Keratinocyte (primary cell): ENCODE results near the gene ZNF474. TPM values are rescaled to one million over a fixed set of nuclear protein-coding genes. Genes with fewer than 3 reads are reported as not detected.

ENCODE experiments used
- DNase-seq: peaks from one replicate; pipeline ENCODE4 v3.0.0-alpha.2; 2011; ENCODE audit warnings: low read depth, missing footprints, low spot score
- FAIRE-seq: peaks from 2 replicates; lab custom pipeline; 2011; peaks lifted over from hg19 to GRCh38; lab: Jason Lieb, UNC
- H2AFZ ChIP-seq: 2 replicates; pipeline ENCODE4 v1.6.0; 2012; ENCODE audit warnings: low read length, control low read depth, inconsistent platforms; ENCODE audit not compliant: control insufficient read depth
- H3K27ac ChIP-seq: 2 replicates; pipeline ENCODE4 v1.5.1; 2011; ENCODE audit warnings: low read length; ENCODE audit not compliant: control insufficient read depth, insufficient read depth
- H3K27me3 ChIP-seq: 3 replicates; pipeline ENCODE4 v1.6.0; 2011; ENCODE audit warnings: low read length; ENCODE audit not compliant: control insufficient read depth, insufficient read depth; ENCODE audit errors: extremely low read depth
- H3K36me3 ChIP-seq, 2 experiments: 2 replicates in 1 of 2; 3 replicates in 1 of 2; pipeline ENCODE4 v1.5.1; 2011; ENCODE audit warnings: low read length in 2 of 2, mild to moderate bottlenecking in 1 of 2; ENCODE audit not compliant: control insufficient read depth in 2 of 2, insufficient read depth in 2 of 2; ENCODE audit errors: extremely low read depth in 1 of 2
- H3K4me1 ChIP-seq: 3 replicates; pipeline ENCODE4 v1.5.1; 2011; ENCODE audit warnings: low read length; ENCODE audit not compliant: control insufficient read depth, insufficient read depth; ENCODE audit errors: extremely low read depth
- H3K4me2 ChIP-seq: 3 replicates; pipeline ENCODE4 v1.6.0; 2011; ENCODE audit warnings: low read depth, low read length; ENCODE audit not compliant: control insufficient read depth, insufficient read depth; ENCODE audit errors: extremely low read depth
- H3K4me3 ChIP-seq, 3 experiments: fragments of 200-600 bp in 1 of 3; sonication (generic) in 1 of 3; 2 replicates in 2 of 3; 3 replicates in 1 of 3; pipeline ENCODE4 v1.5.1; 2011 to 2016; ENCODE audit warnings: low read length in 3 of 3, mild to moderate bottlenecking in 3 of 3, control low read depth in 2 of 3, inconsistent platforms in 1 of 3, low read depth in 1 of 3, mixed read lengths in 1 of 3, mixed run types in 1 of 3, moderate library complexity in 1 of 3; ENCODE audit not compliant: control insufficient read depth in 2 of 3, insufficient read depth in 2 of 3; ENCODE audit errors: extremely low read depth in 1 of 3
- H3K79me2 ChIP-seq: 2 replicates; pipeline ENCODE4 v1.6.0; 2012; ENCODE audit warnings: low read length; ENCODE audit not compliant: control insufficient read depth, insufficient read depth
- H3K9ac ChIP-seq: 3 replicates; pipeline ENCODE4 v1.6.0; 2011; ENCODE audit warnings: low read length; ENCODE audit not compliant: control insufficient read depth, insufficient read depth; ENCODE audit errors: extremely low read depth
- H3K9me1 ChIP-seq: 3 replicates; pipeline ENCODE4 v1.6.0; 2011; ENCODE audit warnings: low read length; ENCODE audit not compliant: control insufficient read depth, insufficient read depth; ENCODE audit errors: extremely low read depth
- H3K9me3 ChIP-seq: 2 replicates; pipeline ENCODE4 v1.5.1; 2012; ENCODE audit warnings: low read depth, low read length; ENCODE audit not compliant: control insufficient read depth
- H4K20me1 ChIP-seq: 3 replicates; pipeline ENCODE4 v1.6.0; 2011; ENCODE audit warnings: low read length; ENCODE audit not compliant: control insufficient read depth, insufficient read depth; ENCODE audit errors: extremely low read depth
- EZH2 ChIP-seq: IDR thresholded peaks from one replicate; pipeline ENCODE4 v1.6.1; 2012; ENCODE audit warnings: inconsistent platforms, mild to moderate bottlenecking, low read length, moderate library complexity
- dilution Hi-C: fragments of 300-500 bp; cut with MboI; formaldehyde crosslinking; loops from one replicate; pipeline ENCODE4 v1.7.0; 2020; ENCODE audit warnings: low sequenced_read_pairs; ENCODE audit not compliant: extremely low pct_ligation_motif_present
- polyA plus RNA-seq, 5 experiments: library from polyadenylated mRNA; depleted of rRNA in 3 of 5; stranded (reverse) in 3 of 5; stranded (forward) in 1 of 5; unstranded in 1 of 5; fragments of >200 nt; gene quantifications; 1 replicate in 1 of 5; 2 replicates in 3 of 5; 3 replicates in 1 of 5; pipeline versions ENCODE4 v1.2.1 to v1.2.3, GENCODE V29; 2011 to 2012; ENCODE audit warnings: missing spikeins in 2 of 5, low read depth in 1 of 5, low replicate concordance in 1 of 5
- TF ChIP-seq, protein P1 (sequence below), 3 experiments: IDR thresholded peaks in 1 of 3; conservative IDR thresholded peaks in 1 of 3; optimal IDR thresholded peaks in 1 of 3; 2 replicates in 2 of 3; 3 replicates in 1 of 3; pipeline versions ENCODE3 to v1.5.1; 2011; ENCODE audit warnings: low read length in 3 of 3, mild to moderate bottlenecking in 3 of 3, moderate library complexity in 2 of 3, control low read depth in 1 of 3, inconsistent platforms in 1 of 3; ENCODE audit not compliant: insufficient read depth in 2 of 3; ENCODE audit errors: extremely low read depth in 1 of 3

ZNF474 gene
- polyA plus RNA-seq, 1 donor (not counting 4 experiments of a cell fraction or from before 2014, with no cell fraction given), result 0.05 TPM

DNA sequence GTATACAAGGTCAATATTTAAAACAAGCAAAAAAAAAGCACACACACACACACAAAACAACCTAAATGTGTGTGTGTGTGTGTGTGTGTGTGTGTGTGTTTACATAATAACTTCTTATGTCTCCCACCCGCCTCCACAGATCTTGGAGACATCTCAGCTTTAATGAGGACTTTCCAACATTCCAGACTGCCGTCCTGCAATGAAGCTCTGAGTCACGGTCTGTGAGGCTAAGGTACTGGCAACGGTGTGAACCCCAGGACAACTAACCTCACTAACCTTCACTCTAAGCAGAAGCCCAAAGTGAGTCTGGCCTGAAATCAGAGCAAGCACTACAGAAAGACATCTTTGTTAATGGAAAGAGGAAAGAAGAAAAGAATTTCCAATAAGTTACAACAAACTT, 22.3 kb downstream of the ZNF474 start:
- H3K27ac ChIP-seq, result no peak overlapping the region
- no peaks in the 10 kb centered on the region for H3K79me2 ChIP-seq
- FAIRE-seq (no peak), DNase-seq (no peak)
- no peaks in the 10 kb centered on the region for H3K36me3 ChIP-seq
- H2AFZ ChIP-seq, result no peak overlapping the region
- H3K27me3 ChIP-seq, result no peaks in the 10 kb centered on the region
- TF ChIP-seq EZH2, result no peak
- TF ChIP-seq, protein P1, sequence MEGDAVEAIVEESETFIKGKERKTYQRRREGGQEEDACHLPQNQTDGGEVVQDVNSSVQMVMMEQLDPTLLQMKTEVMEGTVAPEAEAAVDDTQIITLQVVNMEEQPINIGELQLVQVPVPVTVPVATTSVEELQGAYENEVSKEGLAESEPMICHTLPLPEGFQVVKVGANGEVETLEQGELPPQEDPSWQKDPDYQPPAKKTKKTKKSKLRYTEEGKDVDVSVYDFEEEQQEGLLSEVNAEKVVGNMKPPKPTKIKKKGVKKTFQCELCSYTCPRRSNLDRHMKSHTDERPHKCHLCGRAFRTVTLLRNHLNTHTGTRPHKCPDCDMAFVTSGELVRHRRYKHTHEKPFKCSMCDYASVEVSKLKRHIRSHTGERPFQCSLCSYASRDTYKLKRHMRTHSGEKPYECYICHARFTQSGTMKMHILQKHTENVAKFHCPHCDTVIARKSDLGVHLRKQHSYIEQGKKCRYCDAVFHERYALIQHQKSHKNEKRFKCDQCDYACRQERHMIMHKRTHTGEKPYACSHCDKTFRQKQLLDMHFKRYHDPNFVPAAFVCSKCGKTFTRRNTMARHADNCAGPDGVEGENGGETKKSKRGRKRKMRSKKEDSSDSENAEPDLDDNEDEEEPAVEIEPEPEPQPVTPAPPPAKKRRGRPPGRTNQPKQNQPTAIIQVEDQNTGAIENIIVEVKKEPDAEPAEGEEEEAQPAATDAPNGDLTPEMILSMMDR (optimal IDR thresholded peaks at IDR 0.05 in 1 of 3, IDR thresholded peaks at IDR 0.05 in 1 of 3, conservative IDR thresholded peaks at IDR 0.05 in 1 of 3; ENCODE audit: extremely low read depth in 1 of 3, insufficient read depth in 2 of 3, low read length in 3 of 3), result no peak
- H3K9me3 ChIP-seq, result no peaks in the 10 kb centered on the region
- H3K4me2 ChIP-seq, result no peak overlapping the region
- no peaks in the 10 kb centered on the region for H4K20me1 ChIP-seq
- no peak overlapping the region for H3K4me3 ChIP-seq
- no peaks in the 10 kb centered on the region for H3K4me1 ChIP-seq
- dilution Hi-C loops, result no loop called here
- no peaks in the 10 kb centered on the region for H3K9me1 ChIP-seq
- no peak overlapping the region for H3K9ac ChIP-seq

GRCh38 chr5:122152266-122152900, 23.0 kb downstream of the ZNF474 start:
- no peaks in the 10 kb centered on the region for H3K9me3 ChIP-seq
- H3K27me3 ChIP-seq, result no peaks in the 10 kb centered on the region
- no peaks in the 10 kb centered on the region for H3K36me3 ChIP-seq
- no peaks in the 10 kb centered on the region for H3K4me1 ChIP-seq
- no peak overlapping the region for H3K4me2 ChIP-seq
- no peak for DNase-seq
- H3K4me3 ChIP-seq, result no peak overlapping the region
- TF ChIP-seq, protein P1 (optimal IDR thresholded peaks at IDR 0.05 in 1 of 3, IDR thresholded peaks at IDR 0.05 in 1 of 3, conservative IDR thresholded peaks at IDR 0.05 in 1 of 3; ENCODE audit: extremely low read depth in 1 of 3, insufficient read depth in 2 of 3, low read length in 3 of 3), result no peak
- TF ChIP-seq EZH2, result no peak
- no peak for FAIRE-seq
- H3K9ac ChIP-seq, result no peak overlapping the region
- no peak overlapping the region for H3K27ac ChIP-seq
- H3K79me2 ChIP-seq, result no peaks in the 10 kb centered on the region
- dilution Hi-C loops, result no loop called here
- H4K20me1 ChIP-seq, result no peaks in the 10 kb centered on the region
- H3K9me1 ChIP-seq, result no peaks in the 10 kb centered on the region
- H2AFZ ChIP-seq, result no peak overlapping the region
